ENCODE data around the gene PPP1R2. TPM values are rescaled to one million over a fixed set of nuclear protein-coding genes. Genes with fewer than 3 reads are reported as not detected.

Gene PPP1R2
- total RNA-seq, 4 donors from 2014 or later, result 38.4 to 92.5 (median 50.7) TPM

DNA sequence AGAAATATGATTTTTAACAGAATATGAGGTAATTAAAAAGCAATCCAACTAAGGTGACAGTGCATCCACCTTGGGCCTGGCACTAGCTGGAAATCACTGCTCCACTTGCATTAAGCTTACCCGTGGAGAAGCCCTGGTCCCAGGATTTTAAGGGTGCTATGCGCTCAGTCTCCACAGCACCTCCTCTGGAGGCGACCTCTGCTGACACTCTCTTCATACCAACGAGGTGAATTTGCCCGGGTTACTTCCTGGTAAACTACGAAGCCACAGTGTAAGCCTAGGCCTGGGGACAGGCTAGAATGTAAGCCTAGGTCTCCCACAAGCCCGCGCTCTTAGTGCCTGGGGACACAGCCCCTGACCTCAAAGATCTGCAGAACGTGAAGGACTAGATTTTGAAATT, 39.8 kb upstream of the PPP1R2 start:
- TF ChIP-seq, protein P1, sequence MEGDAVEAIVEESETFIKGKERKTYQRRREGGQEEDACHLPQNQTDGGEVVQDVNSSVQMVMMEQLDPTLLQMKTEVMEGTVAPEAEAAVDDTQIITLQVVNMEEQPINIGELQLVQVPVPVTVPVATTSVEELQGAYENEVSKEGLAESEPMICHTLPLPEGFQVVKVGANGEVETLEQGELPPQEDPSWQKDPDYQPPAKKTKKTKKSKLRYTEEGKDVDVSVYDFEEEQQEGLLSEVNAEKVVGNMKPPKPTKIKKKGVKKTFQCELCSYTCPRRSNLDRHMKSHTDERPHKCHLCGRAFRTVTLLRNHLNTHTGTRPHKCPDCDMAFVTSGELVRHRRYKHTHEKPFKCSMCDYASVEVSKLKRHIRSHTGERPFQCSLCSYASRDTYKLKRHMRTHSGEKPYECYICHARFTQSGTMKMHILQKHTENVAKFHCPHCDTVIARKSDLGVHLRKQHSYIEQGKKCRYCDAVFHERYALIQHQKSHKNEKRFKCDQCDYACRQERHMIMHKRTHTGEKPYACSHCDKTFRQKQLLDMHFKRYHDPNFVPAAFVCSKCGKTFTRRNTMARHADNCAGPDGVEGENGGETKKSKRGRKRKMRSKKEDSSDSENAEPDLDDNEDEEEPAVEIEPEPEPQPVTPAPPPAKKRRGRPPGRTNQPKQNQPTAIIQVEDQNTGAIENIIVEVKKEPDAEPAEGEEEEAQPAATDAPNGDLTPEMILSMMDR (IDR thresholded peaks at IDR 0.05; ENCODE audit: low read depth), result no peak

DNA sequence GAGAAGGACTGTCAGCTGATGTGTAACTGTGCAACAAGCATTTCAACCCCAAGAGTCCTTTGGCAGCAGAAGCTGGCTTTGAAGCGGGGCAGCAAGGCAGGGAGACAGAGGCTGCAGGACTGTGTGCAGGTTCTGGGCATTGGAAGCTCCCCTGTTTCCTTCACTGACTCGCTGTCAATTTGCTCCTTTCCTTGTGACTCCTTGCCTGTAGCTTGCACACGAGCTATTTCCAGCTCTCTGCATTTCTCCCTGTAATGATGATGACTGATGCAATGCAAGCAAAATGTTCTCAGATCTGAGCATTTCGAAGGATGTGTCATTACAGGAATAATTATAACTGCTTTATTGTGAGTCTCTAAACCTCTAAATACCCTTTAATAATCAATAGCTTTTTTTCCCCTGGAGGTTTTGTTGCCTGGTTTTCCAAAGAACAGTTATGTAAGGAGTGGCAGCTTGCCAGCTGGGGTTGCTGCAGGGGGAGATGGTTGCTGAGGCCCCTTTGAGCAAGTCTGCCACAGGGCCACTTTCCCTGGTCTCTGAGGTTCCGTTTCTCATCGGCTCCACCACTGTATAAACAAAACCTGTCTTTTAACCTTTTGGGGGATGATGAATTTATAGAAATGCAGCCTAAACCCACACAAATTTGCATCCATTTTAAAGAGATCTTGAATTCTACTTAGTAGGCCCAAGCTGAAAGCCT, 37.8 kb upstream of the PPP1R2 start:
- TF ChIP-seq, protein P1 (IDR thresholded peaks at IDR 0.05; ENCODE audit: low read depth), result no peak

- TF ChIP-seq, protein P1 (IDR thresholded peaks at IDR 0.05; ENCODE audit: low read depth), result no peak
Observed at GRCh38 chr3:195579281-195579680, 36.2 kb upstream of the PPP1R2 start.

GRCh38 chr3:195578565-195578964, 35.4 kb upstream of the PPP1R2 start:
- TF ChIP-seq, protein P1 (IDR thresholded peaks at IDR 0.05; ENCODE audit: low read depth), result no peak

DNA sequence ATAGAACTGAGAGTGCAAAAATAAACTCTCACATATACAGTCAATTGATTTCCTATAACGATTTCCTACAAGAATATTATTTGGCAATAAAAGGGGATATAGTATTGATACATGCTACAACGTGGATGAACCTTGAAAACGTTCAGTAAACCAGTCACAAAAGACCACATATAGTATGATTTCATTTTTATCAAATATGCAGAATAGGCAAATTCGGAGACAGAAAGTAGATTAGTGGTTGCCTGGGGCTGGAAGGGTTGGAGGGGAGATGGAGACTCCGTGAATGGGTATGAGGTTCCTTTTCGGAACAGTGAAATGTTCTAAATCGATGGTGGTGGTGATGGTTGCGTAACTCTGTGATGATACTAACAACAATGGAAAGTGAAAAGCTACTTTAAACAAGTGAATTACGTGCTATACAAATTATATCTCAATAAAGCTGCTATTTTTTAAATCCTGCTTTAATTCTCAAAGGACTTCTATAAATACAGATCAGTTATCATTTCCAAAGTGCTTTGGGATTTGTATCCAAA, 34.6 kb upstream of the PPP1R2 start:
- TF ChIP-seq, protein P1 (IDR thresholded peaks at IDR 0.05; ENCODE audit: low read depth), result no peak

DNA sequence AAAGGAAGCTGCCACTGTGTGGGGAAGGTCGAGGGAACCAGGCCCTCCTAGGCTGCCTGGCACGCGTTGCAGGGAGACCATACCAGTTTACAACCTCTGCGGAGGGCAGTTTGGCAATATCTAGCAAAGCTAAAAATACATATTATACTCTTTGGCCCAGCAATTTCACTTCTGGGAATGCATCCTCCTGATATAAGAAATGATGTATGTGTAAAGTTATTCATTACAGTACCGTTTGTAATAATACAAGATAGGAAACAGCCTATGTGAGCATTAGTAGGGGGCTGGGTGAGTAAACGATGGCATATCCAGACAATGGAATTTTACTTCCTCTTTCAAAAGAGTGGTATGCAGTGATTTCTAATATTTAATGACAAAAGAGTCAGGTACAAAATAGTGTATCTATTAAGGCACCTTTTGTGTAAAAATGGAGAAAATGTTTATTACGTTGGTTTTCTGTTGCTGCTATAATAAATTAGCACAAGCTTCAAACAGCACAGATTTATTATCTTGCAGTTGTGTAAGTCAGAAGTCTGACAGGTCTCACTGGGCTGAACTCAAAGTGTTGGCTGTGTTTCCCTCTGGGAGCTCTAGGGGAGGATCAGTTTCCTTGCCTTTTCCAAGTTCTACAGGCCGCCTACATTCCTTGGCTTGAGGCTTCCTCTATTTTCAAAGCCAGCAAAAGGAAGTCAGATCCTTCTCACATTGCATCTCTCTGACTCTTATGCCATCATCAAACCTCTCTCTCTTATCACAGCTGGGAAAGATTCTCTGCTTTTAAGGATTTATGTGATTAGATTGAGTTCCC, 31.6 kb upstream of the PPP1R2 start:
- TF ChIP-seq, protein P1 (IDR thresholded peaks at IDR 0.05; ENCODE audit: low read depth), result no peak

All from subcutaneous adipose tissue (tissue), 4 donors.